Endothelial cell of umbilical vein (primary cell): ENCODE data around the gene INPP4B.

Experiments
- JUN ChIP-seq: IDR thresholded peaks from 2 replicates; pipeline ENCODE4 v1.6.1; 2011; ENCODE audit warnings: borderline replicate concordance, low read depth; ENCODE audit not compliant: insufficient read length, insufficient read depth
- POLR2AphosphoS5 ChIP-seq: IDR thresholded peaks from 2 replicates; pipeline ENCODE4 v1.6.1; 2012; ENCODE audit warnings: low read depth, mild to moderate bottlenecking, control low read depth, low read length, moderate library complexity; ENCODE audit not compliant: insufficient read depth
- TF ChIP-seq, protein P1 (sequence below), 2 donors: IDR thresholded peaks; 1 replicate in 1 of 2; 2 replicates in 1 of 2; pipeline ENCODE4 v1.5.1; 2011; ENCODE audit warnings: low read length in 2 of 2, mild to moderate bottlenecking in 2 of 2, moderate library complexity in 2 of 2, control low read depth in 1 of 2, inconsistent platforms in 1 of 2, low read depth in 1 of 2; ENCODE audit not compliant: insufficient read depth in 1 of 2; ENCODE audit errors: extremely low read depth in 1 of 2

GRCh38 chr4:142238589-142238988 is 607.5 kb downstream of the INPP4B start:
- TF ChIP-seq, protein P1, sequence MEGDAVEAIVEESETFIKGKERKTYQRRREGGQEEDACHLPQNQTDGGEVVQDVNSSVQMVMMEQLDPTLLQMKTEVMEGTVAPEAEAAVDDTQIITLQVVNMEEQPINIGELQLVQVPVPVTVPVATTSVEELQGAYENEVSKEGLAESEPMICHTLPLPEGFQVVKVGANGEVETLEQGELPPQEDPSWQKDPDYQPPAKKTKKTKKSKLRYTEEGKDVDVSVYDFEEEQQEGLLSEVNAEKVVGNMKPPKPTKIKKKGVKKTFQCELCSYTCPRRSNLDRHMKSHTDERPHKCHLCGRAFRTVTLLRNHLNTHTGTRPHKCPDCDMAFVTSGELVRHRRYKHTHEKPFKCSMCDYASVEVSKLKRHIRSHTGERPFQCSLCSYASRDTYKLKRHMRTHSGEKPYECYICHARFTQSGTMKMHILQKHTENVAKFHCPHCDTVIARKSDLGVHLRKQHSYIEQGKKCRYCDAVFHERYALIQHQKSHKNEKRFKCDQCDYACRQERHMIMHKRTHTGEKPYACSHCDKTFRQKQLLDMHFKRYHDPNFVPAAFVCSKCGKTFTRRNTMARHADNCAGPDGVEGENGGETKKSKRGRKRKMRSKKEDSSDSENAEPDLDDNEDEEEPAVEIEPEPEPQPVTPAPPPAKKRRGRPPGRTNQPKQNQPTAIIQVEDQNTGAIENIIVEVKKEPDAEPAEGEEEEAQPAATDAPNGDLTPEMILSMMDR (IDR thresholded peaks at IDR 0.05; ENCODE audit: extremely low read depth in 1 of 2, insufficient read depth in 1 of 2, low read depth in 1 of 2, low read length in 2 of 2) = no peak
- no peak for TF ChIP-seq JUN
- TF ChIP-seq POLR2AphosphoS5 = no peak
